ENCODE data around the gene TOLLIP. TPM values are rescaled to one million over a fixed set of nuclear protein-coding genes. Genes with fewer than 3 reads are reported as not detected.
"Not testable (repeated sequence)": the region's sequence is repeated elsewhere in the genome, so short reads cannot be mapped to it uniquely, and the experiment has no call there.

Gene TOLLIP
- polyA plus RNA-seq, 3 donors from 2014 or later, result 40.5 to 47.8 (median 42.2) TPM

DNA sequence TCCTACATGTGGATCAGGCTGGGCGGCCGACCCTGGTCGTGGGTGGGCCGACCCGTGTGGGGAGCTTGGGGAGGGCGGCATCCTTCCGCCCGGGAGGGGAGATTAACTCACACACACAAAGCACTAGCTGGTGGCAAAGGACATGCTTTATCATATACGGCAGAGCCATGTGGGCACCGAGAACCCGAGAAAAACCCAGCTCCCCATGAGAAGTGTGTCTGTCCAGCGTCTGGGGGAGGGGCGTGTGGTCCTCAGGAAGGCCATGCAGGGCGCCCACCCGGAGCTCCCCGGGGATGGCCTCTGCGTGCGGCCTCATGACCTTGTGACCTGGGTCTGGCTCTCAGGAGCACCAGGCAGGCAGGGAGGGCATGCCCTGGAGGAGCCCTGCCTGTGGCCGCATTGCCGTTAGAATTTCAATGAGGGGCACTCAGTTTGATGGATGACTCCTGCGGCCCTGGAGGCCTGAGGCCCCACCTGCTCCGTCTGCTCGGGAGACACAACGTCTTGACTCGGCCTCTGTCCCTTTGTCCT, 39.4 kb upstream of the TOLLIP start:
- no peaks in the 10 kb centered on the region for H3K4me1 Mint-ChIP-seq
- H3K9me3 Mint-ChIP-seq, result peaks cover 0 to 1% (median 0%) of the 10 kb centered on the region in 6 donors
- peaks cover 0 to 3% (median 1%) of the 10 kb centered on the region in 3 donors for H3K27me3 Mint-ChIP-seq (ENCODE audit: low read depth in 3 of 3)
- no peak for DNase-seq
- H3K4me3 Mint-ChIP-seq, result no peak overlapping the region
- no peaks in the 10 kb centered on the region for H3K36me3 Mint-ChIP-seq
- H3K27ac Mint-ChIP-seq, result no peak overlapping the region

DNA sequence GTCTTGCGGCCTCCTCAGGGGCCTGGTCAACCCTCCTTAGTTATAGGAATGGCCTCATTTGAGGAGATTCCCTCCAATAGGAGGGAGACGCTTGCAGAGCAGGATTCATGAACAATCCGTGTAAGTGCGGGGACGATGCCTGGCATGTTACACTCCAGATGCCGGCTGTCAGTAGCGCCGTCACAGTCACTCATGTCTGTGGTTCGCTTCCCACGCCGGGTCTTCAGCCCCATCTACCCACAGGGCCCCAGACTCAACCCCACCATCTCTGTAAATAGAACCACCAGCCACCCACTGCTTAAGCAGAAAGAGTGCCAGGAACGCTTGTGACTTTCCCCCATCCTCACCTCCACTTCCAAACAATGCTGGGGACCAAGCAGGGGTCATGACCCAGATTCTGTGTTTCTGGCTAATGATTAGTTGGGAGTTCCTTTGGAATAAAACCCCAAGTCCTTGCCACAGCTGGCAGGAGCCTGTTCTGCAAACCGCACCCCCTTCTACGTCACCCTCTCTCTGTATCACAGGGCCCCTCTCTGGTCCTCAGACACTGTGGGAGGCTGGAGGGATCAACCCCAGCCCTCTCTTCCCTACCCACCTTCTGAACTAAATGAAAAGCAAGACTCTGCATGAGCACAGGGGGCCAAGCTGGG, 38.8 kb upstream of the TOLLIP start:
- no peak for DNase-seq
- Mint-ChIP-seq H3K27ac (no peak overlapping the region), H3K36me3 (no peaks in the 10 kb centered on the region), H3K27me3 (ENCODE audit: low read depth in 3 of 3) (peaks cover 0 to 3% (median 1%) of the 10 kb centered on the region in 3 donors), H3K9me3 (peaks cover 0 to 1% (median 0%) of the 10 kb centered on the region in 6 donors), H3K4me1 (no peaks in the 10 kb centered on the region), H3K4me3 (no peak overlapping the region)

DNA sequence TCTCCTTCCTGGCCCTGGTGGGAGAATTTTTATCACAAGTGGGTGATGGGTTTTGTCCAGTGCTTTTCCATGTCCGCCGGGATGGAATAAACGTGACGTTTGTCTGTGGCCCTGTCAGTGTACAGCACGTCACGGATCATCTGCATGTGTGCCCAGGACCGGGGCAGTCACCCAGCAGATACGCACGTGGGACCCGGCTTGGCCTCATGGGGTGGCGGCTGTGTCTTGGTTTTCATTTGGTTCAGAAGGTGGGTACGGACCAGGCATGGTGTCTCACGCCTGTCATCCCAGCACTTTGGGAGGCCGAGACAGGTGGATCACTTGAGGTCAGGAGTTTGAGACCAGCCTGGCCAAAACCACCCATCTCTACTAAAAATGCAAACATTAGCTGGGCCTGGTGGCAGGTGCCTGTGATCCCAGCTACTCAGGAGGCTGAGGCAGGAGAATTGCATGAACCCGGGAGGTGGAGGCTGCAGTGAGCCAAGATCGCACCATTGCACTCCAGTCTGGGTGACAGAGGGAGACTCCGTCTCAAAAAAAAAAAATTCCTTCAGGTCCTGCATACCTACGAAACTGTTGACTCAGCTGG, 38.1 kb upstream of the TOLLIP start:
- H3K36me3 Mint-ChIP-seq; H3K27ac Mint-ChIP-seq; H3K4me1 Mint-ChIP-seq; H3K4me3 Mint-ChIP-seq; DNase-seq; H3K27me3 Mint-ChIP-seq (ENCODE audit: low read depth in 3 of 3); H3K9me3 Mint-ChIP-seq: not testable (repeated sequence)

DNA sequence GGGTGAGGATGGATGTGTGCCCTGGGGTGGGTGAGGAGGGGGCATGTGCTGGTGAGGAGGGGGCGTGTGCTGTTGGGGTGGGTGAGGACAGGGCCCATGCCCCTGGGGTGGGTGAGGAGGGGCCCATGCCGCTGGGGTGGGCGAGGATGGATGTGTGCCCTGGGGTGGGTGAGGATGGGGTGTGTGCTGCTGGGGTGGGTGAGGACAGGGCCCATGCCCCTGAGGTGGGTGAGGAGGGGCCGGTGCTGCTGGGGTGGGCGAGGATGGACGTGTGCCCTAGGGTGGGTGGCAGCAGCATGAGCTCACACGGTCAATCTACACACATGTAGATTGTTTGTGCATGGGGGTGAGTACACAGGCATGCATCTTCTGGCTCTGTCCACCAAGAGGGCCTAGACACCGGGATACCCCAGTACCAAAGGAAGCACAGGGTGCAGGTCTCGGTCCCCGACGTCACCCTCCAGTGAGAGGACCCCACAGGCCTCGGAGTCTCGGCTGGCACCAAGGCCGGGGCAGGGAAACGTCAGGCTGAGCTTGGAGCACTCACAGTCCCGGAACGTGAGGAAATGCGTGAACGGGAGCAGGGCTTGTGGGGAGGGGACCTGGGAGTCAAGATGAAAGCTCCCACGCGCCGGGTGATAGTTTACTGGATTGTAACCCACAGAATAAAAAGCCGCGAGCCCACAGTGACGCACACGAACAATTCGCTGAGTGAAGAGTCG, 37.4 kb upstream of the TOLLIP start:
- H3K4me3 Mint-ChIP-seq, result no peak overlapping the region
- H3K36me3 Mint-ChIP-seq, result no peaks in the 10 kb centered on the region
- no peaks in the 10 kb centered on the region for H3K4me1 Mint-ChIP-seq
- DNase-seq, result no peak
- no peak overlapping the region for H3K27ac Mint-ChIP-seq
- peaks cover 0 to 1% (median 0%) of the 10 kb centered on the region in 6 donors for H3K9me3 Mint-ChIP-seq
- peaks cover 0 to 3% (median 1%) of the 10 kb centered on the region in 3 donors for H3K27me3 Mint-ChIP-seq (ENCODE audit: low read depth in 3 of 3)

DNA sequence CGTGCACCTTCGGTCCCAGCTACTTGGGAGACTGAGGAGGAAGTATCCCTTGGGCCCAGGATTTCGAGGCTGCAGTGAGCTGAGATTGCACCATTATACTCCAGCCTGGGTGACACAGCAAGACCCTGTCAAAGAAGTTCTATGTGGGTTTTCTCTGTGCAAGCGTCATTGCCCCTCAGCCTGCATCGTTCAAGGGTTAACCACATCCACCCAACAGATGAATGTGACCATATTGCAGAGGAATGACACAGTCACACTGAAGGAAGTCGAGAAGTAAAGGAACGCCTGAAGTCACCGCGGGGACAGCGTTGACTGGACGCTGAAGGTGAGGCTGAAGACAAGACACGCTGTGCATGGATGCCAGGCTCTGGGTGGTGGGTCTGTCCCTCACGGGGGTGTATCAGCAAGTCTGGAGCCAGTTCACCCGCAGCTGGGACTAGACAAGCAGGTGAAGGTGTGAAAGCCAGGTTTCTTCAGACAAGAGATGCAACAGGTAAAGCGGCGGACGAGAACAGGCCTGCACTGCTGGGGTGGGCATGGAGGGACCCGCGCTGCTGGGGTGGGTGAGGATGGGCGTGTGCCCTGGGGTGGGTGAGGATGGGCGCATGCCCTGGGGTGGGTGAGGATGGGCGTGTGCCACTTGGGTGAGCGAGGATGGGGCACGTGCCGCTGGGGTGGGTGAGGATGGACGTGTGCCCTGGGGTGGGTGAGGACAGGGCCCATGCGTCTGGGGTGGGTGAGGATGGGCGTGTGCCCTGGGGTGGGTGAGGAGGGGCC, 36.5 kb upstream of the TOLLIP start:
- no peak for DNase-seq
- H3K27ac Mint-ChIP-seq, result no peak overlapping the region
- no peaks in the 10 kb centered on the region for H3K4me1 Mint-ChIP-seq
- H3K27me3 Mint-ChIP-seq (ENCODE audit: low read depth in 3 of 3), result peaks cover 0 to 3% (median 1%) of the 10 kb centered on the region in 3 donors
- no peaks in the 10 kb centered on the region for H3K36me3 Mint-ChIP-seq
- peaks cover 0 to 1% (median 0%) of the 10 kb centered on the region in 6 donors for H3K9me3 Mint-ChIP-seq
- no peak overlapping the region for H3K4me3 Mint-ChIP-seq

DNA sequence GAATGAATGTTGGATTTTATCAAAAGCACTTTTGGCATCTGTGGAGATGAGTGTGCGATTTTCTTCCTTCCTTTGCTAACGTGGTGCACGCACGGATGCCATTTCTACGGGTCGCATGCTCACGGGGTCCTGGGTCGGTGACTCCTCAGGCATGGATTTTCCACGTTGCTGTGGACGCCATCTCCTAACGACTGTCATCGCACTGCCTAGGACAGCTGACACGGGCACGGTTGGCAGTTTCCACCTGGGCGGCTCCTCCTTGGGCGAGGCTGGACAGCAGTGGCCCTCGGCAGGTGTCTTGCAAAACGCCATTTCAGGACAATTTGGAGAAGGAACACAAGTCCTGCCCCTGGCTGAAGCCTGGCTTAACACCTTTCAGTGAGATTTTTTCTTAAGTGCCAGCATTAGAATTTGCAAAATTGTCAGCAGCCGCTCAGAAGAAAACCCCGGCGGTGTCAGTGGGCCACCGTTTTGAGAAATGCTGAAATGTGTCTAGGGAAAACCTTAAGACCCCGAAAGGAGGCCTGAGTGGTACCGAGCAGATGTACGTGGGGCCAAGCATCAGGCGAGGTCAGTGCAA, 34.7 kb upstream of the TOLLIP start:
- Mint-ChIP-seq H3K27ac (no peak overlapping the region), H3K4me1 (no peaks in the 10 kb centered on the region), H3K9me3 (peaks cover 0 to 1% (median 0%) of the 10 kb centered on the region in 6 donors), H3K27me3 (ENCODE audit: low read depth in 3 of 3) (peaks cover 0 to 3% (median 1%) of the 10 kb centered on the region in 3 donors), H3K4me3 (no peak overlapping the region), H3K36me3 (no peaks in the 10 kb centered on the region)
- DNase-seq, result no peak

DNA sequence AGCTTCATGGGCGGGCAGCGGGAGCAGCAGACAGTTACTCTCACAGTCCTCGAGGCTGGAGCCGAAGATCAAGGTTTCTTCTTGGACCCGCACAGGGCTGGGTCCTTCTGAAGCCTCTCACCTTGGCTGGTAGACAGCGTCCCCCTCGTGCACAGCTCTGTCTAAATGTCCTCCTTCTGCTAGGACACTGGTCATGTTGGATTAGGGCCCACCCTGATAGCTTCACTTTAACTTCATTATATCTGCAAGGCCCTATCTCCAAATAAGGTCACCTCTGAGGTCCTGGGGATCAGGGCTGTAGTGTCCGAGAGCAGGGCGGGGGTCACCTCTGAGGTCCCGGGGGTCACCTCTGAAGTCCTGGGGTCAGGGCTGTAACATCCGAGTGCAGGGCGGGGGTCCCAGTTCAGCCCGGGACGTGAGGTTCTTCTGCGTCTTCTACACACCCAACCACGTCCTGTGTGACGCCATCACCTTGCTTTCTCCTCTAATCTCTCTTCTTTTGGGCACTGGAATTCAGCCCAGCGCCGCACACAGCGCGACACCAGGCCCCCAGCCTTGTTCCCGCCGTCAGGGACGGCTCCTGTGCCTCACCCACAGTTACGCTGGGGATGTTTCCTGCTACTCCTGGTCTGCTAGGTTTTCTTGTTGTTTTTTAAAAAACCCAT, 34.1 kb upstream of the TOLLIP start:
- Mint-ChIP-seq H3K27me3 (ENCODE audit: low read depth in 3 of 3) (peaks cover 0 to 3% (median 1%) of the 10 kb centered on the region in 3 donors), H3K4me3 (no peak overlapping the region), H3K4me1 (no peaks in the 10 kb centered on the region), H3K9me3 (peaks cover 0 to 1% (median 0%) of the 10 kb centered on the region in 6 donors), H3K27ac (no peak overlapping the region), H3K36me3 (no peaks in the 10 kb centered on the region)
- no peak for DNase-seq

DNA sequence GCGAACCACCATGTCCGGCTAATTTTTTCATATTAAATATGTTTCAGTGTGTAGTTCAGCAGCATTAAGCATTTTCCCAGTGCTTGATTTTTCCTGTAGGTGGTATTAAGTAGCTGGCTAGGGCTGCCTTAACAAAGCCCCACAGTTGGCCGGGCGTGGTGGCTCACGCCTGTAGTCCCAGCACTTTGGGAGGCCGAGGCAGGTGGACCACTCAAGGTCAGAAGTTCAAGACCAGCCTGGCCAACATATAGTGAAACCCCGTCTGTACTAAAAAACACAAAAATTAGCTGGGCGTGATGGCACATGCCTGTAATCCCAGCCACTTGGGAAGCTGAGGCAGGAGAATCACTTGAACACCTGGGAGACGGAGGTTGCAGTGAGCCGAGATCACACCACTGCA, 33.5 kb upstream of the TOLLIP start:
- H3K9me3 Mint-ChIP-seq, result peaks cover 0 to 6% (median 0%) of the 10 kb centered on the region in 6 donors
- H3K36me3 Mint-ChIP-seq, result peaks cover 0 to under 1% (median 0%) of the 10 kb centered on the region in 3 donors
- no peak overlapping the region for H3K27ac Mint-ChIP-seq
- H3K4me3 Mint-ChIP-seq, result no peak overlapping the region
- DNase-seq, result no peak
- peaks cover under 1 to 2% of the 10 kb centered on the region in 2 donors for H3K4me1 Mint-ChIP-seq
- H3K27me3 Mint-ChIP-seq (ENCODE audit: low read depth in 3 of 3), result peaks cover 1 to 8% (median 5%) of the 10 kb centered on the region in 3 donors

DNA sequence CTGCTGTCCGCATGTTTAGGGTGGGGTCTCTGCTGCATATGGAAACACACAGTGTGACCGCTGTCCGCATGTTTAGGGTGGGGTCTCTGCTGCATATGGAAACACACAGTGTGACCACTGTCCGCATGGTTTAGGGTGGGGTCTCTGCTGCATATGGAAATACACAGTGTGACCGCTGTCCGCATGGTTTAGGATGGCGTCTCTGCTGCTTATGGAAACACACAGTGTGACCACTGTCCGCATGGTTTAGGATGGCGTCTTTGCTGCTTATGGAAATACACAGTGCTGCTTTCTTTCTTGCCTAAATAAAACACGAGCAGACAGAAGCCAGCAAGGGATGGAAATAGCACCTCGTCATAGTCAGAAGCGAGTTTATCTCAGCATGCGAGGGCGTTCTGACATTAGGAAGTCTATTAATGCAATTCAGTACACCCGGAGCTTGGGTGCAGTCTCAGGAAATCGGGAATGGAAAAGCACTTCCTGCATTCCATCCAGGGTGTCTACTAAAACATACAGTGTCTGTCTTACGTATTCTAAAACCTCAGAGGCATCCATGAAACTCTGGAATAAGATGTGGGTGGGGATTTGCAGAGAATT, 32.6 kb upstream of the TOLLIP start:
- H3K4me1 Mint-ChIP-seq, result peaks cover 3 to 7% of the 10 kb centered on the region in 2 donors
- peaks cover 1 to 11% (median 8%) of the 10 kb centered on the region in 3 donors for H3K27me3 Mint-ChIP-seq (ENCODE audit: low read depth in 3 of 3)
- H3K9me3 Mint-ChIP-seq, result peaks cover 0 to 10% (median 2%) of the 10 kb centered on the region in 6 donors
- peaks cover 0 to 4% (median 0%) of the 10 kb centered on the region in 3 donors for H3K36me3 Mint-ChIP-seq
- DNase-seq, result no peak
- H3K27ac Mint-ChIP-seq, result no peak overlapping the region
- no peak overlapping the region for H3K4me3 Mint-ChIP-seq

DNA sequence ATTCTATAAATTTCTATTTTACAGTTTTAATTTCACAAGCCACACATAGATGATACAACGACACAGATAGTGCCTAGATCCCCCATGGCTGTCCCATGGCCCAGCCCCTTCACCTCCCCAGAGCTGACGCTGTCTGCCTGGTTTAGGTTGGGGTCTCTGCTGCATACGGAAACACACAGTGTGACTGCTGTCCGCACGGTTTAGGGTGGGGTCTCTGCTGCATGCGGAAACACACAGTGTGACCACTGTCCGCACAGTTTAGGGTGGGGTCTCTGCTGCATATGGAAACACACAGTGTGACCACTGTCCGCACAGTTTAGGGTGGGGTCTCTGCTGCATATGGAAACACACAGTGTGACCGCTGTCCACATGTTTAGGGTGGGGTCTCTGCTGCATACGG, 31.8 kb upstream of the TOLLIP start:
- not testable (repeated sequence) for DNase-seq, H3K27ac Mint-ChIP-seq, H3K4me1 Mint-ChIP-seq, H3K36me3 Mint-ChIP-seq, H3K9me3 Mint-ChIP-seq, H3K4me3 Mint-ChIP-seq
- peaks cover 1 to 11% (median 10%) of the 10 kb centered on the region in 3 donors for H3K27me3 Mint-ChIP-seq (ENCODE audit: low read depth in 3 of 3)

DNA sequence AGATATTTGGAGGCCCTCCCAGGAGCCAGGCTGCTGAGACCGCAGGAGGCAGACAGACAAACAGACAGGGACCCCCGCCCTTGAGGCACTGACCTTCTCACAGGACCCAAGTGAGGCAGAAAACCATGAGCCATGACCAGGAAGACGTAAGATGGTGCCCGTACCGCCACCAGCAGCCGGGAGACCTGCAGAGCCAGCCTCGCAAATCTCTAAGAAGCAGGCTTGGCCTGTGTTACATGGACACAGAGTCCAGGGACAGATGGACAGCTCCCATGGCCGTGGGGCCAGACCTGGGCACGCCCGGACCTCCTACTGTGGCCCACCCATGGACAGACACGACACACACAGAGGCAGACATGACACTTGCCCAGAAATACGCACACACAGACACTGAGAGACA, 30.7 kb upstream of the TOLLIP start:
- peaks cover 12 to 17% of the 10 kb centered on the region in 2 donors for H3K4me1 Mint-ChIP-seq
- H3K27ac Mint-ChIP-seq, result no peak overlapping the region

DNA sequence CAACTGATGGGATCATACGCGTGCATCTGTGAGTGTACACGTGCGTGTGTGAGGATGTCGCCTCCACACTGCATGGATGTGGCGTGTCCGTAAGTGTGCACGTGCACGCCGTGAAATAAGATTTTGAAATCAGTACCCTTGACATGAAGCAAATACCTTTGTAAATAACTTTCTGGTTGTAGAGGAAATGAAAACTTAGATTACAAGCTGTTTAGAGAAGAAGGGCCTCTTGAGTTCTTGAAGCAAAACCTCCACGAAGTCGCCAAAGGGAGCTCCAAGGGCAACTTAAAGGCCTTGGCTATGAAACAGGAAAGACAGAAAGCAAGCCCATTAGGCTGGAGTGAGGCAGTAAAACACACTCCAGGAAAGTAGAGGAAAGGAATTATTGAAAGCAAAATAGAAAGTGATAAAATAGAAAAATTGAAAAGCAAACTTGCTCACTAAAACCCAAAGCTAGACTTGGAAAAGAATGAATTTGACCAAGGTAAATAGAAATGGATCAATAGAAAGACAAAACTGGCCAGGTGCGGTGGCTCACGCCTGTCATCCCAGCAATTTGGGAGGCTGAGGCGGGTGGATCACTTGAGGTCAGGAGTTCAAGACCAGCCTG, 29.7 kb upstream of the TOLLIP start:
- peaks cover 16 to 20% of the 10 kb centered on the region in 2 donors for H3K4me1 Mint-ChIP-seq
- H3K27ac Mint-ChIP-seq, result no peak overlapping the region
- H3K9me3 Mint-ChIP-seq, result peaks cover 0 to 10% (median 2%) of the 10 kb centered on the region in 6 donors
- H3K36me3 Mint-ChIP-seq, result peaks cover 0 to 4% (median 0%) of the 10 kb centered on the region in 3 donors
- H3K4me3 Mint-ChIP-seq, result no peak overlapping the region
- H3K27me3 Mint-ChIP-seq (ENCODE audit: low read depth in 3 of 3), result peaks cover 3 to 17% (median 8%) of the 10 kb centered on the region in 3 donors
- no peak for DNase-seq

More for the DNA sequence above, 30.7 kb upstream of the TOLLIP start:
- DNase-seq, result no peak
- peaks cover 3 to 16% (median 8%) of the 10 kb centered on the region in 3 donors for H3K27me3 Mint-ChIP-seq (ENCODE audit: low read depth in 3 of 3)
- peaks cover 0 to 4% (median 0%) of the 10 kb centered on the region in 3 donors for H3K36me3 Mint-ChIP-seq
- no peak overlapping the region for H3K4me3 Mint-ChIP-seq
- H3K9me3 Mint-ChIP-seq, result peaks cover 0 to 10% (median 2%) of the 10 kb centered on the region in 6 donors

All from immature natural killer cell (primary cell).